Right lobe of liver (tissue), 6 donors: ENCODE measurements around the gene IDH1. TPM values are rescaled to one million over a fixed set of nuclear protein-coding genes. Genes with fewer than 3 reads are reported as not detected.

Source experiments
- ATAC-seq, 4 donors: fragments of 200-7000 bp; cut with Tn5 transposase; one replicate each; pipeline ENCODE4 v1.9.1; 2020; ENCODE audit warnings: mild to moderate bottlenecking in 4 of 4, moderate library complexity in 4 of 4
- DNase-seq, 3 donors: peaks; one replicate each; pipeline ENCODE4 v3.0.0-alpha.2; 2020
- H3K27ac ChIP-seq, 3 donors: fragments of 200-600 bp; one replicate each; pipeline ENCODE4 v1.8.0; 2022
- H3K27me3 ChIP-seq, 2 donors: fragments of 200-600 bp; one replicate each; pipeline ENCODE4 v1.8.0; 2022
- H3K36me3 ChIP-seq, 4 donors: fragments of 200-600 bp; sonication (generic) in 1 of 4; one replicate each; pipeline versions ENCODE4 v1.5.1 to v1.8.0; 2017 to 2022; ENCODE audit warnings: control low read depth in 1 of 4
- H3K4me1 ChIP-seq, 4 donors: fragments of 200-600 bp; sonication (generic) in 1 of 4; one replicate each; pipeline versions ENCODE4 v1.5.1 to v1.8.0; 2017 to 2022; ENCODE audit warnings: control low read depth in 1 of 4
- H3K4me3 ChIP-seq, 3 donors: fragments of 200-600 bp; one replicate each; pipeline ENCODE4 v1.8.0; 2022
- H3K9me3 ChIP-seq, 4 donors: fragments of 200-600 bp; sonication (generic) in 1 of 4; one replicate each; pipeline versions ENCODE4 v1.5.1 to v1.8.0; 2017 to 2022; ENCODE audit warnings: control low read depth in 1 of 4
- CTCF ChIP-seq, 4 donors: fragments of 200-600 bp in 3 of 4; fragments of 450-650 bp in 1 of 4; IDR thresholded peaks; one replicate each; pipeline versions ENCODE4 v1.5.1 to v1.8.0; 2016 to 2022; ENCODE audit warnings: antibody characterized with exemption in 4 of 4, mild to moderate bottlenecking in 2 of 4
- POLR2A ChIP-seq: fragments of 450-650 bp; IDR thresholded peaks from one replicate; pipeline ENCODE4 v1.6.1; 2017; ENCODE audit warnings: antibody characterized with exemption, mild to moderate bottlenecking
- WGBS: methylation state at CpG from one replicate; pipeline ENCODE4 v1.1.6; 2018; ENCODE audit warnings: low coverage, low lambda C conversion rate; ENCODE audit not compliant: insufficient coverage; ENCODE audit errors: missing lambda C conversion rate; 5-methylcytosine and 5-hydroxymethylcytosine counted together
- intact Hi-C, 2 donors: fragments of 100-400 bp; cut with DNase I; formaldehyde crosslinking; loops; one replicate each; pipeline versions ENCODE4 v1.11.2 to v1.14.1; 2022
- total RNA-seq, 6 experiments: library from RNA; depleted of rRNA in 2 of 6; stranded (reverse); fragments of >200 nt in 2 of 6; fragmentation: NEBNext Ultra II Directional in 3 of 6; extraction: Animal tissue kit (Norgen Biotek cat#: 25700) in 3 of 6; gene quantifications; one replicate each; pipeline versions ENCODE4 v1.1.0 to v1.2.4, GENCODE V29; 2016 to 2023
- donor health status: DM: no; HTN: yes; CAD: no.
- donor health status: DM: no; HTN: no; CAD: no.
- donor health status: DM: no; HTN: no; CAD: no.
- donor health status: DM: no; HTN: yes; CAD: no.
- donor health status: DM: no; HTN: yes; CAD: no.

The IDH1 gene
- total RNA-seq, 6 experiments from 2014 or later = 147 to 682 (median 184) TPM

- ATAC-seq (no peak), DNase-seq (no peak)
- 100% methylated on average over 2 of the region's 2 CpGs for WGBS
- H3K4me1 ChIP-seq = no peaks in the 10 kb centered on the region
- H3K27me3 ChIP-seq = no peaks in the 10 kb centered on the region
- no peak overlapping the region for H3K4me3 ChIP-seq
- H3K9me3 ChIP-seq = no peaks in the 10 kb centered on the region
- H3K27ac ChIP-seq = no peak overlapping the region
- peaks cover 0 to 53% (median 25%) of the 10 kb centered on the region in 4 donors for H3K36me3 ChIP-seq
- intact Hi-C loops = no loop called here
- TF ChIP-seq POLR2A = no peak
- TF ChIP-seq CTCF (IDR thresholded peaks at IDR 0.05) = no peak
Measured at GRCh38 chr2:208280234-208280633, 25.4 kb upstream of the IDH1 start.

GRCh38 chr2:208279236-208279635, 24.4 kb upstream of the IDH1 start:
- ATAC-seq = no peak
- Histone ChIP-seq H3K27me3 (no peaks in the 10 kb centered on the region), H3K36me3 (peaks cover 0 to 53% (median 28%) of the 10 kb centered on the region in 4 donors), H3K27ac (no peak overlapping the region), H3K4me3 (no peak overlapping the region), H3K9me3 (no peaks in the 10 kb centered on the region), H3K4me1 (no peaks in the 10 kb centered on the region)
- no peak for DNase-seq
- TF ChIP-seq CTCF (IDR thresholded peaks at IDR 0.05) (no peak), POLR2A (no peak)
- 100% methylated on average over 2 of the region's 2 CpGs for WGBS
- intact Hi-C loops = no loop called here

GRCh38 chr2:208278549-208278948, 23.7 kb upstream of the IDH1 start:
- intact Hi-C loops = no loop called here
- no peak for ATAC-seq
- Histone ChIP-seq H3K4me3 (no peak overlapping the region), H3K27me3 (no peaks in the 10 kb centered on the region), H3K36me3 (peaks cover 0 to 59% (median 28%) of the 10 kb centered on the region in 4 donors), H3K9me3 (no peaks in the 10 kb centered on the region), H3K4me1 (no peaks in the 10 kb centered on the region), H3K27ac (no peak overlapping the region)
- TF ChIP-seq CTCF (IDR thresholded peaks at IDR 0.05) = no peak
- no peak for DNase-seq
- WGBS = 100% methylated on average over 2 of the region's 2 CpGs

- Histone ChIP-seq H3K9me3 (no peaks in the 10 kb centered on the region), H3K4me3 (no peak overlapping the region), H3K27ac (no peak overlapping the region), H3K36me3 (peaks cover 0 to 62% (median 20%) of the 10 kb centered on the region in 4 donors), H3K4me1 (no peaks in the 10 kb centered on the region), H3K27me3 (no peaks in the 10 kb centered on the region)
- intact Hi-C loops = no loop called here
- TF ChIP-seq POLR2A = no peak
- TF ChIP-seq CTCF (IDR thresholded peaks at IDR 0.05) = no peak
- DNase-seq = no peak
- no peak for ATAC-seq
Measured at GRCh38 chr2:208274748-208275147, 19.9 kb upstream of the IDH1 start.

- H3K4me1 ChIP-seq = peaks cover 0 to 15% (median 5%) of the 10 kb centered on the region in 4 donors
- H3K4me3 ChIP-seq = no peak overlapping the region
- peaks cover 0 to 27% (median 1%) of the 10 kb centered on the region in 4 donors for H3K36me3 ChIP-seq
- 100% methylated on average over 1 of the region's 2 CpGs for WGBS
- TF ChIP-seq CTCF (IDR thresholded peaks at IDR 0.05) (peak in 1 of 4 donors; percentile 5), POLR2A (no peak)
- H3K9me3 ChIP-seq = no peaks in the 10 kb centered on the region
- intact Hi-C loops = no loop called here
- no peaks in the 10 kb centered on the region for H3K27me3 ChIP-seq
- DNase-seq = no peak
- H3K27ac ChIP-seq = no peak overlapping the region
- no peak for ATAC-seq
Measured at GRCh38 chr2:208269091-208269490, 14.2 kb upstream of the IDH1 start.
